ENCODE results near the gene CAB39L. TPM values are rescaled to one million over a fixed set of nuclear protein-coding genes. Genes with fewer than 3 reads are reported as not detected.
A peak's percentile ranks its signal among the peaks of the same experiment; 100 is the strongest.

CAB39L gene
- total RNA-seq, 1 experiment from 2014 or later = 6.2 TPM

DNA sequence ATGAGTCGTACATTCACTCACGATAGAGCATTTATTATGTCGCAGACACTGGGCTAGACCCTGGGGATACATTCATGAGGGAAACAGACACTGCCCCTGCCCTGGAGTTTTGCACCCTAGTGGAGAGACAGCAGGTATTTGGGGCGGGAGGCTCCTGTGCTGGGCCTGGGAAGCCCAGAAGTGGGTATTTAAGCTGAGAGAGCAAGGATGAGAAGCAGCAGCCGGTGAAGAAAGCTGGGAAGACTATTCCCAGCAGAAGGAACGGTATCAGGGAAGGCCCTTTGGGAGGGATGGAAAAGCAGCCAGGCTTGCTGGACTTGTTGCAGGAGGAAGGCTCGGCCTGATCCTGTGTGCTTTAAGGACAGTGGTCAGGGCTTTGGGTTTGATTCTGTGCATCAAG is 141.6 kb downstream of the CAB39L start:
- no peak overlapping the region for H3K4me3 Mint-ChIP-seq (ENCODE audit: unreplicated experiment)
- BruUV-seq (replicated peaks) = no TSS peak
- peaks cover 6% of the 10 kb centered on the region for H3K36me3 Mint-ChIP-seq (ENCODE audit: insufficient read depth, unreplicated experiment)
- TF ChIP-seq, protein P1, sequence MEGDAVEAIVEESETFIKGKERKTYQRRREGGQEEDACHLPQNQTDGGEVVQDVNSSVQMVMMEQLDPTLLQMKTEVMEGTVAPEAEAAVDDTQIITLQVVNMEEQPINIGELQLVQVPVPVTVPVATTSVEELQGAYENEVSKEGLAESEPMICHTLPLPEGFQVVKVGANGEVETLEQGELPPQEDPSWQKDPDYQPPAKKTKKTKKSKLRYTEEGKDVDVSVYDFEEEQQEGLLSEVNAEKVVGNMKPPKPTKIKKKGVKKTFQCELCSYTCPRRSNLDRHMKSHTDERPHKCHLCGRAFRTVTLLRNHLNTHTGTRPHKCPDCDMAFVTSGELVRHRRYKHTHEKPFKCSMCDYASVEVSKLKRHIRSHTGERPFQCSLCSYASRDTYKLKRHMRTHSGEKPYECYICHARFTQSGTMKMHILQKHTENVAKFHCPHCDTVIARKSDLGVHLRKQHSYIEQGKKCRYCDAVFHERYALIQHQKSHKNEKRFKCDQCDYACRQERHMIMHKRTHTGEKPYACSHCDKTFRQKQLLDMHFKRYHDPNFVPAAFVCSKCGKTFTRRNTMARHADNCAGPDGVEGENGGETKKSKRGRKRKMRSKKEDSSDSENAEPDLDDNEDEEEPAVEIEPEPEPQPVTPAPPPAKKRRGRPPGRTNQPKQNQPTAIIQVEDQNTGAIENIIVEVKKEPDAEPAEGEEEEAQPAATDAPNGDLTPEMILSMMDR (IDR thresholded peaks at IDR 0.05; ENCODE audit: unreplicated experiment) = no peak
- no peak for DNase-seq (ENCODE audit: unreplicated experiment)
- ChIA-PET POLR2A (interaction anchor here (0.6 to 1.1 kb wide), 4 partner anchors 13 to 473 kb away, joined by 3 read pairs; no protein-coding TSS in a partner anchor), CTCF (interaction anchor here (0.6 to 3.8 kb wide), 9 partner anchors 24 to 397 kb away, joined by 3 to 35 read pairs (median 3); no protein-coding TSS in a partner anchor)
- no peaks in the 10 kb centered on the region for H3K27me3 Mint-ChIP-seq (ENCODE audit: insufficient read depth, unreplicated experiment)
- H3K9me3 Mint-ChIP-seq (ENCODE audit: unreplicated experiment) = no peaks in the 10 kb centered on the region
- H3K27ac Mint-ChIP-seq (ENCODE audit: low read depth, unreplicated experiment) = peak overlapping the region; percentile 30
- H3K4me1 Mint-ChIP-seq (ENCODE audit: insufficient read depth, unreplicated experiment) = peaks cover 23% of the 10 kb centered on the region
- intact Hi-C loops (cut with micrococcal nuclease) = no loop called here

DNA sequence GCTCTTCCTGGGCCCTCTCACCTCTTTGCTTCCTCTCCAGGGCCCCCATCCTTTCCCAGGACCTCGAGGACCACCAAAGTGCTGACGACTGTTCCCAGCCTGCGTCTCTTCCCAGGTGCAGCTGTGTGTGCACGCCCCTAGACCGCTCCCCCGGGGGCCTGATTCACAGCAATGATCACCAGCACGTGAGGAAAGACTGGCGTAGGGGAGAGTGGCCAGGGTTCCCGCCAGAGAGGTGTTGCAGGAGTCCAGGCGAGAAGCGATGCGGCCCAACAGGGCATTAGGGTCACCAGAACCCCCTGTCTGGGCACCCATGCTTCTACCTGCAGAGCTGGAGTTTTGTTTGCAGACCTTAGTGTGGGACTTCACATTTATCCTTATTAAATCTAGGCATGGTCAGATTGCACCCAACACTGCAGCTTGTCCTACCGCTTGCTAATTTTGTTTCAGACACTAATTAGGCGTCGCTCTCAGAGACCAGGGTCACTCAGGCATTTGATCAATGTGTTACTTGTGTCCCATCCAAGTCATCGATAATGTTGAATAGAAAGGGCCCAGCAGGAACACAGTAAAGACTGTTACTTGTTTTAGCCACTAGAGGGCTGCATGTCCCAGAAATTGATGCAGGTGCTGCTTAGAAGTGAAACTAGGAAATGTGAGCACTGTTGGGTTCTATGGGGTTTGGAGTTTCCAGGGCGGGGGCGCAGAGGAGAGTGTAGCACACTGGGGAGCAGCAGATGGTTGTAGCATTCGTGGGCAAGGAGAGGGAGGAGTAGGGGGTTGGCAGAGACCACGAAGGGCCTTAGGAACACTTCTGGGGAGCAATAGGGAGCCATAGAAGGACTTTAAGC is 142.9 kb downstream of the CAB39L start:
- no TSS peak for BruUV-seq (replicated peaks)
- ChIA-PET CTCF (interaction anchor here (0.6 to 3.8 kb wide), 27 partner anchors 10 to 1585 kb away, joined by 3 to 35 read pairs (median 3); partner anchors contain the start of gene ARL11), POLR2A (interaction anchor here (0.7 to 1.7 kb wide), 3 partner anchors 12 to 474 kb away, joined by 3 to 4 read pairs (median 3); no protein-coding TSS in a partner anchor)
- Mint-ChIP-seq H3K9me3 (ENCODE audit: unreplicated experiment) (no peaks in the 10 kb centered on the region), H3K4me1 (ENCODE audit: insufficient read depth, unreplicated experiment) (peaks cover 23% of the 10 kb centered on the region), H3K36me3 (ENCODE audit: insufficient read depth, unreplicated experiment) (peaks cover 6% of the 10 kb centered on the region), H3K4me3 (ENCODE audit: unreplicated experiment) (peak overlapping the region; percentile 54), H3K27me3 (ENCODE audit: insufficient read depth, unreplicated experiment) (no peaks in the 10 kb centered on the region), H3K27ac (ENCODE audit: low read depth, unreplicated experiment) (peak overlapping the region; percentile 30)
- intact Hi-C loops (cut with micrococcal nuclease) = loop anchor here (1.0 kb wide), 2 partner anchors 136 to 306 kb away; no protein-coding TSS in a partner anchor
- TF ChIP-seq, protein P1 (IDR thresholded peaks at IDR 0.05; ENCODE audit: unreplicated experiment) = peak; percentile 74
- DNase-seq (ENCODE audit: unreplicated experiment) = peak; percentile 78

DNA sequence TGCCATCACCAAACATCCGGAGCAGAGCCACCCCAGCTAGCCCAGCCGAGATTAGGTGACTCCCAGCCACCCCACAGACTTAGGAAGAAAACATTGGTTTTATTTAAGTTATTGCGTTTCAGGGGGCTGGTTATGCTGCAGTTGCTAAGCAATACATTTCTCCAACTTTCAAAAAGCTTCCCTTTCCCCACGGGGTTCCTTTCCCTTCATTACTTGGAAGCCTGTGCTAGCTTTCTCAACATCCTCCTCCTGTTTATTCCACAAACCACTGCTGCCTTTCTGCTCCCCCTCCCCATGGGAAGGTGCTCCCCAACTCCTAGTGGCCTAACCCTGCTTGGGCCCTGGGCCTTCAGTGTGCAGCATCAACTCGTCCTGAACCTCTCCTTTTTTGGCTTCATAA is 143.6 kb downstream of the CAB39L start:
- no peak overlapping the region for H3K27ac Mint-ChIP-seq (ENCODE audit: low read depth, unreplicated experiment)
- TF ChIP-seq, protein P1 (IDR thresholded peaks at IDR 0.05; ENCODE audit: unreplicated experiment) = no peak
- no peaks in the 10 kb centered on the region for H3K27me3 Mint-ChIP-seq (ENCODE audit: insufficient read depth, unreplicated experiment)
- POLR2A ChIA-PET = interaction anchor here (1.7 kb wide), 1 partner anchor 136 kb away, joined by 4 read pairs; no protein-coding TSS in a partner anchor
- no peaks in the 10 kb centered on the region for H3K9me3 Mint-ChIP-seq (ENCODE audit: unreplicated experiment)
- H3K4me1 Mint-ChIP-seq (ENCODE audit: insufficient read depth, unreplicated experiment) = peaks cover 23% of the 10 kb centered on the region
- peaks cover 6% of the 10 kb centered on the region for H3K36me3 Mint-ChIP-seq (ENCODE audit: insufficient read depth, unreplicated experiment)
- DNase-seq (ENCODE audit: unreplicated experiment) = no peak
- CTCF ChIA-PET = interaction anchor here (0.6 to 3.8 kb wide), 17 partner anchors 10 to 517 kb away, joined by 3 to 35 read pairs (median 4); no protein-coding TSS in a partner anchor
- H3K4me3 Mint-ChIP-seq (ENCODE audit: unreplicated experiment) = no peak overlapping the region
- BruUV-seq (replicated peaks) = no TSS peak
- intact Hi-C loops (cut with micrococcal nuclease) = no loop called here
